HepG2 (cell line): ENCODE data around the gene RAB6A. TPM values are rescaled to one million over a fixed set of nuclear protein-coding genes. Genes with fewer than 3 reads are reported as not detected.

Experiments
- ATF5 ChIP-seq: sonication (generic); formaldehyde crosslinking; IDR thresholded peaks from 2 replicates; pipeline ENCODE4 v1.4.0; 2020; ENCODE audit warnings: mild to moderate bottlenecking, low read depth, missing genetic modification reagents
- BHLHE40 ChIP-seq: IDR thresholded peaks from 2 replicates; pipeline ENCODE4 v1.6.1; 2011; ENCODE audit warnings: low read length, improper control_type of control experiment
- CCAR2 ChIP-seq: fragments of 200-400 bp; formaldehyde crosslinking; optimal IDR thresholded peaks from 2 replicates; pipeline ENCODE3; 2018; ENCODE audit warnings: low read depth, mild to moderate bottlenecking, low read length, moderate library complexity
- FOXP4 ChIP-seq: sonication (generic); formaldehyde crosslinking; IDR thresholded peaks from 2 replicates; pipeline ENCODE4 v1.4.0; 2020; ENCODE audit warnings: missing genetic modification reagents
- KLF15 ChIP-seq: sonication (generic); formaldehyde crosslinking; IDR thresholded peaks from 2 replicates; pipeline ENCODE4 v1.8.1; 2023; ENCODE audit warnings: borderline replicate concordance, mild to moderate bottlenecking, inconsistent platforms, missing genetic modification reagents, mixed read lengths
- NFATC3 ChIP-seq: sonication (generic); formaldehyde crosslinking; IDR thresholded peaks from 2 replicates; pipeline ENCODE4 v1.5.1; 2020; ENCODE audit warnings: mild to moderate bottlenecking, missing genetic modification reagents
- NONO ChIP-seq, 2 experiments: fragments of 450-650 bp in 1 of 2; sonication (generic) in 1 of 2; formaldehyde crosslinking in 1 of 2; IDR thresholded peaks in 1 of 2; conservative IDR thresholded peaks in 1 of 2; 2 replicates each; pipeline versions ENCODE4 v1.6.1 to v1.8.0; 2017 to 2022; ENCODE audit warnings: mild to moderate bottlenecking in 1 of 2, missing genetic modification reagents in 1 of 2, moderate library complexity in 1 of 2
- POGK ChIP-seq: sonication (generic); formaldehyde crosslinking; conservative IDR thresholded peaks from 2 replicates; pipeline ENCODE4 v1.8.0; 2022; ENCODE audit warnings: mild to moderate bottlenecking, moderate library complexity, missing genetic modification reagents
- RAD51 ChIP-seq: fragments of 450-650 bp; IDR thresholded peaks from 2 replicates; pipeline ENCODE4 v1.6.1; 2016; ENCODE audit warnings: borderline replicate concordance
- RARA ChIP-seq: IDR thresholded peaks from 2 replicates; pipeline ENCODE4 v1.6.1; 2016; ENCODE audit warnings: missing genetic modification reagents, missing compliant biosample characterization
- RFX5 ChIP-seq: IDR thresholded peaks from 2 replicates; pipeline ENCODE4 v1.6.1; 2011; ENCODE audit warnings: low read depth, low read length, improper control_type of control experiment
- SMAD1 ChIP-seq: sonication (generic); formaldehyde crosslinking; IDR thresholded peaks from 2 replicates; pipeline ENCODE4 v1.4.0; 2020; ENCODE audit warnings: missing genetic modification reagents, low read depth, mild to moderate bottlenecking, borderline replicate concordance
- SMARCC2 ChIP-seq: fragments of 450-650 bp; IDR thresholded peaks from 2 replicates; pipeline ENCODE4 v1.6.1; 2017; ENCODE audit warnings: antibody characterized with exemption, mild to moderate bottlenecking
- SRF ChIP-seq: IDR thresholded peaks from 2 replicates; pipeline ENCODE4 v1.6.1; 2011; ENCODE audit warnings: mild to moderate bottlenecking, low read depth, low read length, moderate library complexity
- USF2 ChIP-seq, 2 experiments: sonication (generic) in 1 of 2; formaldehyde crosslinking in 1 of 2; IDR thresholded peaks; 2 replicates each; pipeline versions ENCODE4 v1.5.1 to v1.6.1; 2011 to 2020; ENCODE audit warnings: borderline replicate concordance in 1 of 2, low read depth in 1 of 2, low read length in 1 of 2, mild to moderate bottlenecking in 1 of 2, missing genetic modification reagents in 1 of 2, moderate library complexity in 1 of 2
- ZFP1 ChIP-seq: IDR thresholded peaks from 2 replicates; pipeline ENCODE4 v1.6.1; 2016
- ZFP90 ChIP-seq: sonication (generic); formaldehyde crosslinking; IDR thresholded peaks from 2 replicates; pipeline ENCODE4 v1.8.0; 2022; ENCODE audit warnings: missing genetic modification reagents, mild to moderate bottlenecking, inconsistent platforms, borderline replicate concordance
- ZNF34 ChIP-seq: sonication (generic); formaldehyde crosslinking; IDR thresholded peaks from 2 replicates; pipeline ENCODE4 v1.4.0; 2020; ENCODE audit warnings: mild to moderate bottlenecking, missing genetic modification reagents, borderline replicate concordance
- ZNF501 ChIP-seq: sonication (generic); formaldehyde crosslinking; IDR thresholded peaks from 2 replicates; pipeline ENCODE4 v1.5.1; 2020; ENCODE audit warnings: mild to moderate bottlenecking, moderate library complexity, missing genetic modification reagents
- ZNF713 ChIP-seq: sonication (generic); formaldehyde crosslinking; IDR thresholded peaks from 2 replicates; pipeline ENCODE4 v1.4.0; 2020; ENCODE audit warnings: mild to moderate bottlenecking, missing genetic modification reagents
- polyA plus RNA-seq, 8 experiments: library from polyadenylated mRNA; depleted of rRNA in 3 of 8; stranded (reverse) in 7 of 8; unstranded in 1 of 8; fragments of >200 nt; fragmentation: Illumina TruSeq in 4 of 8; extraction: Trizol in 4 of 8; gene quantifications; 2 replicates each; pipeline versions ENCODE4 v1.2.1 to v1.2.3, GENCODE V29; 2011 to 2016; ENCODE audit warnings: low read depth in 4 of 8, missing spikeins in 1 of 8, mixed read lengths in 1 of 8; ENCODE audit not compliant: insufficient read depth in 1 of 8
- total RNA-seq, 5 experiments: library from RNA; depleted of rRNA; stranded (reverse); fragments of >200 nt; fragmentation: Illumina TruSeq; extraction: Trizol; gene quantifications; 2 replicates each; pipeline ENCODE4 v1.2.3, GENCODE V29; 2016; ENCODE audit warnings: low read depth in 1 of 5

RAB6A gene
- total and polyA plus RNA-seq, 2 of the 13 experiments (the other 11 are each of a cell fraction or from before 2014, with no cell fraction given), result 74.3 to 121 TPM

GRCh38 chr11:73779084-73779902, 18.4 kb upstream of the RAB6A start (continued):
- TF ChIP-seq ATF5 (no peak), SMAD1 (CRISPR knock-in tag) (no peak), RFX5 (no peak), RARA (CRISPR knock-in tag) (peak; percentile 49; the same call in 1 of the 2 replicates), ZNF501 (peak; percentile 87), NONO (IDR thresholded peaks at IDR 0.05) (no peak), NONO (CRISPR knock-in tag; conservative IDR thresholded peaks at IDR 0.05) (peak; percentile 80), ZFP1 (CRISPR knock-in tag) (0 out of 2 replicates have a peak, but pooled peaks have one; percentile 27), CCAR2 (no peak), BHLHE40 (peak; percentile 36; the same call in 1 of the 2 replicates), ZFP90 (CRISPR knock-in tag) (peak; percentile 85; the same call in 1 of the 2 replicates), NFATC3 (CRISPR knock-in tag) (no peak; the same call in 1 of the 2 replicates), ZNF713 (CRISPR knock-in tag) (no peak), FOXP4 (CRISPR knock-in tag) (peak; percentile 60; the same call in 1 of the 2 replicates), SRF (0 out of 2 replicates have a peak, but pooled peaks have one; percentile 6), POGK (CRISPR knock-in tag) (peak; percentile 81), RAD51 (no peak), KLF15 (CRISPR knock-in tag) (no peak), SMARCC2 (no peak), USF2 (IDR thresholded peaks at IDR 0.05; ENCODE audit: low read depth, low read length) (no peak), USF2 (CRISPR knock-in tag; IDR thresholded peaks at IDR 0.05; ENCODE audit: borderline replicate concordance) (no peak), ZNF34 (0 out of 2 replicates have a peak, but pooled peaks have one; percentile 40)
